Measurements from ENCODE around the gene ALK.

The ALK gene

DNA sequence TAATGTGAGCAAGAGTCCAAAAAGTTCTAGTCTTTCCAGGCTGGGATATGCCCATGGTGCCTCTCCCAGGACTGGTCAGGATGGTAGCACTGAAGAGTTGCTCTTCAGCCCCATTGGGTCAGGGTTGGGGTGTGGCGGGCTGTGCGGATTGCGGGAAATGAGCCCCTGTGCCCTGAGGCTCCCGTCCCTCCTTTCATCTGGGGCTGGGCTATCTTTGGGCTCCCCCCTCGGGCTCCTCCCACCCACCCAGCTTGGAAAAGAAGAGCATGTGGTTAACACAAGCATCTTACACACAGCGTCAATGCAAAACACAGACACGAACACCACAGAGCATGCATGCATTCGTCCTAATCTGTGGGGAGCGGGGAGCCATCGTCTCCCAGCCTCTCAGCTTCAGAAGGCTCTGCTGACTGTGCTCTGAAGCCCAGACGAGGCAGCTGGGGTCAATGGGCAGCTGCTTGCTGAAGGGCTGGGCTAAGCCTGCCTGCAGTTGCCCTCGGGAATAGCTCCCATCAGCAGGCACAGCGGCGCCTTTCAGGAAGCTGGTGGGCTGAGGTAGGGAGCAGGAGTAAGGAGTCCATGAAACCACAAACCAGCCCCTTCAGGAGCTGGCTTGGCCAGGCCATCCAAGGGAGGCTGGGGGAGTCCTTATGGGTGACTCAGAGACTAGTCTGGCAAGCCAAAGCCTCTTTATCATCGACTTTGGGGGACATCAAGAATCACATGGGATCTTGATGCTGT is 693.3 kb downstream of the ALK start:
- DNase-seq, result no peak

DNA sequence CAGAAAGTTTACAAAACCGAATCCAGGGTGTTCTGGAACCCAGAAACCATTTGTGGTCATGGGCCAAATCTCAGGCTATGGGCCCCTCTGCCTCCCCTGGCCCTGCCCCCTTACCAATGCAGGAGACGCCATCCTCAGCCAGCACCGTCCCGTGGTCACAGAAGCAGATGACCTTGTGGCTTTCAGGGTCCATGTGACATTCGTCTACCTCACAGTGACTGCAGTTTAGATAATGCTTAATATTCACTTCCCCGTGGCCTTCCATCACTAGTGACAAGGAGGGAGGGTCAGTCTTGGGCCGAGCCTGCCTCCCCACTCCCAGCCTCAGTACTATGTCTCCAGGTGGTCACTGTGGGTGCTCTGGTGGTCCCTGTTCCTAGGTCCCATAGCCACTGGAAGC is 694.6 kb downstream of the ALK start:
- no peak for DNase-seq

- no peak for DNase-seq
Observed at GRCh38 chr2:29226375-29226774, 695.0 kb downstream of the ALK start.

DNA sequence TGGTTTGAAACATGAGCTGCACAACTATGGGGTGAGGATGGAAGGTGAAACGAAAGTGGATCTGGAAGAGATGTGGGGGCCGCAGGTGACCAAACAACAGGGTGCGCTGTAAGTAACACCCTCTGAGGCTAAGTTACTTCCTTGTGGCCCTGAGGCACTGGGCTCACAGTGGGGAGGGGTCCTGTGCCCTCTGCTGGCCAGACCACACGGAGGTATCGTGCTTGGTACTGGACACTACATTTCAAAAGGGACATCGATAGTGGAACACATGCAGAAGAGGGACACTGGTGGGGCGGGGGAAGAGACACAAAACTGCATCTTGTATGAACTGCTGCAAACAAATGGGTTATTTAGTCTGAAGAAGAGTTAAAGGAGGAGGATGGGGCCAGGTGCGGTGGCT is 695.6 kb downstream of the ALK start:
- no peak for DNase-seq

GRCh38 chr2:29224693-29225551 is 696.5 kb downstream of the ALK start:
- DNase-seq, result no peak

- DNase-seq, result peak; percentile 19
Observed at GRCh38 chr2:29223851-29224692, 697.3 kb downstream of the ALK start.

DNA sequence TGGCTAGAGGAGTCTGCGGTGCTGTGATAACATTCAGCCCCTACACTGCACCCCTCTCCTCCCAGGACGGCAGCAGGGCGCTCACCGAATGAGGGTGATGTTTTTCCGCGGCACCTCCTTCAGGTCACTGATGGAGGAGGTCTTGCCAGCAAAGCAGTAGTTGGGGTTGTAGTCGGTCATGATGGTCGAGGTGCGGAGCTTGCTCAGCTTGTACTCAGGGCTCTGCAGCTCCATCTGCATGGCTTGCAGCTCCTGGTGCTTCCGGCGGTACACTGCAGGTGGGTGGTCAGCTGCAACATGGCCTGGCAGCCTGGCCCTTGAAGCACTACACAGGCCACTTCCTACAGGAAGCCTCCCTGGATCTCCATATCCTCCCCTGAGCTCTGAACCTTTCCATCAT is 698.1 kb downstream of the ALK start:
- DNase-seq, result no peak

DNA sequence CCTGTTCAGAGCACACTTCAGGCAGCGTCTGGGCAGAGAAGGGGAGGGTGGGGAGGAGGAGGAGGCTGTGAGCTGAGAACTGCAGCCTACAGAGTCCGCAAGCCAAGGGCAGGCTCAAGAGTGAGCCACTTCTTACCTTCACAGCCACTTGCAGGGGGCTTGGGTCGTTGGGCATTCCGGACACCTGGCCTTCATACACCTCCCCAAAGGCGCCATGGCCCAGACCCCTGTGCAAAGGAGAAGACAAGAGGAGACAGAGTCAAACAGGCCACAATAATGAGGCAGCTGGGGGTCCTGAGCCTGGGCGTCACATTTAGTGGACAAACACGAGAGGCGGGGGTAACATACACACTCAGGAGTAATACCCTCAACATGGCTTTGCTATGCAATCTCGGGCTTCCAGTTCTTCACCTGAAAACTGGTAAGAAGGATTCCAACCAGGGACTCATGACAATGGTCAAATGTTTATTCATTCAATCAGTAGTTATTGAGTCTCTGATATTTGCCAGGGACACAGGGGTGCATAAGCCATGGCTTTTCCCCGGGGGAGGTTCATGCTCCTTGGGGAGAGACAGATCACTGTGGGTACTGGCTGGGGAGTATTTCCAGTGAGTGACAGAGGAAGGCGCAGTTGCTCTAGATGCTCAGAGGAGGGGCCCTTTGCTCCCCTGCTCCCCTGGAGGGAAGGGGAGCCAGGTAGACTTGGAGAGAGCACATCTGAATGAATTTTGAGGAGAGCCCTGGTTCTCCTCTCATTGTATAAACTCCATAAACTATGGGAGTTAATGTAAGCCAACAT is 698.8 kb downstream of the ALK start:
- DNase-seq, result no peak

GRCh38 chr2:29220506-29221270 is 700.7 kb downstream of the ALK start:
- no peak for DNase-seq

- no peak for DNase-seq
Observed at GRCh38 chr2:29219374-29219773, 702.0 kb downstream of the ALK start.

GRCh38 chr2:29218550-29219125 is 702.7 kb downstream of the ALK start:
- DNase-seq, result no peak

GRCh38 chr2:29218071-29218470 is 703.3 kb downstream of the ALK start:
- DNase-seq, result no peak

DNA sequence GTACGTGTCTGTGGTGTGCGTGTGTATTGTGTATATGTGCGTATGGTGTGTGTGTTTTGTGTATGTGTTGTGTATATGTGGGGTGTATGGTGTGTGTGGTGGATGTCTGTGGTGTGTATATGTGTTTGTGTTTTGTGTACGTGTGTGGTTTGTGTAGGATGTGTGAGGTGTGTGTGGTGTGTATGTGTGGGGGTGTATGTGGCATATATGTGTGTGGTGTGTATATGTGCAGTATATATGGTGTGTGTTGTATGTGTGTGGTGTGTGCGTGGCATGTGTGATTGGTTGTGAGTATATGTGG is 704.8 kb downstream of the ALK start:
- no peak for DNase-seq

GRCh38 chr2:29215739-29216608 is 705.4 kb downstream of the ALK start:
- no peak for DNase-seq

GRCh38 chr2:29215073-29215472 is 706.3 kb downstream of the ALK start:
- no peak for DNase-seq

GRCh38 chr2:29213888-29214291 is 707.5 kb downstream of the ALK start:
- DNase-seq, result no peak

GRCh38 chr2:29212009-29212408 is 709.4 kb downstream of the ALK start:
- DNase-seq, result no peak

GRCh38 chr2:29209551-29209950 is 711.8 kb downstream of the ALK start:
- DNase-seq, result no peak

GRCh38 chr2:29207352-29208148 is 713.8 kb downstream of the ALK start:
- no peak for DNase-seq

DNA sequence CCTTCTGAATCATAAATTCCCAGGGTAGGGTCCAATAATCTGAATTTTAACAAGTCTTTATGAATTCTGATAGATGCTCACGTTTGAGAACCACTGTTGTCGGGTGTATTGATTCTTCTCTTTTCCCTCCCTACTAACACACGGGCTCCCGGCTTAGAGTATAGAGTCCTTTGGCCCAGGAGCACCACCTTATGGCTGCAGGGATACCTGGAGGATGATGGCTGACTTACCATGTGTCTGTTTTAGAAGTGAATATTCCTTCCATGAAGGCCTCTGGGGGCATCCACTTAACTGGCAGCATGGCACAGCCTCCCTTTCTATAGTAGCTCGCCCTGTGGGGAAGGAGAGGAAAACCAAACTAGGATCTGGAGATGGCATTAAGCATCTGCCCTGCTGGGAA is 714.4 kb downstream of the ALK start:
- DNase-seq, result no peak

Measured in COR-L47 (cell line).